GM12878 (cell line): ENCODE data around the gene DAGLA. TPM values are rescaled to one million over a fixed set of nuclear protein-coding genes. Genes with fewer than 3 reads are reported as not detected.

Source experiments
- ATAC-seq: fragments of 200-7000 bp; cut with Tn5 transposase; 3 replicates; pipeline ENCODE4 v1.9.1; 2020; ENCODE audit warnings: mild to moderate bottlenecking, moderate library complexity
- BruUV-seq: library from RNA; stranded (reverse); fragments of 400-500 nt; replicated peaks from 2 replicates; lab custom pipeline; 2021; lab: Mats Ljungman, UMichigan
- CTCF ChIA-PET: fragments of 300-600 bp; sonication (Branson Sonifier 250); formaldehyde crosslinking; extraction: SDS; loops from one replicate; lab custom pipeline; 2021; ENCODE audit warnings: inconsistent platforms; lab: Yijun Ruan, JAX
- POLR2A ChIA-PET: fragments of 350-600 bp; formaldehyde crosslinking; extraction: SDS; loops from one replicate; lab custom pipeline; 2021; ENCODE audit warnings: inconsistent platforms; lab: Charles Lee
- RAD21 ChIA-PET: fragments of 300-600 bp; sonication (Branson Sonifier 250); formaldehyde crosslinking; loops from one replicate; lab custom pipeline; 2023; ENCODE audit warnings: antibody characterized with exemption; ENCODE audit not compliant: unreplicated experiment; lab: Charles Lee
- SMC1A ChIA-PET: fragments of 300-600 bp; sonication (Branson Sonifier 250); formaldehyde crosslinking; loops from one replicate; lab custom pipeline; 2023; ENCODE audit not compliant: unreplicated experiment, uncharacterized antibody; lab: Charles Lee
- DNase-seq: peaks from one replicate; pipeline ENCODE4 v3.0.0-alpha.2; 2011; ENCODE audit warnings: low read depth, low spot score
- FAIRE-seq: peaks from 3 replicates; lab custom pipeline; 2011; peaks lifted over from hg19 to GRCh38; lab: Jason Lieb, UNC
- H2AFZ ChIP-seq: 2 replicates; pipeline ENCODE4 v1.6.0; 2011; ENCODE audit warnings: low read depth, low read length, control low read depth; ENCODE audit not compliant: control insufficient read depth
- H3K27ac ChIP-seq: 2 replicates; pipeline ENCODE4 v1.5.1; 2011; ENCODE audit warnings: control low read depth; ENCODE audit not compliant: control insufficient read depth, insufficient read depth
- H3K27me3 ChIP-seq, 2 experiments: replicated peaks in 1 of 2; 2 replicates each; pipeline versions ENCODE4 v1.6.0 to v1.6.1; 2011; ENCODE audit warnings: low read length in 1 of 2; ENCODE audit not compliant: control insufficient read depth in 2 of 2, insufficient read depth in 2 of 2
- H3K36me3 ChIP-seq, 2 experiments: 2 replicates each; pipeline ENCODE4 v1.5.1; 2011; ENCODE audit warnings: low read length in 1 of 2; ENCODE audit not compliant: control insufficient read depth in 2 of 2, insufficient read depth in 2 of 2
- H3K4me1 ChIP-seq: 2 replicates; pipeline ENCODE4 v1.6.1; 2011; ENCODE audit warnings: mild to moderate bottlenecking, low read length, moderate library complexity, mixed read lengths; ENCODE audit not compliant: control insufficient read depth, insufficient read depth
- H3K4me2 ChIP-seq: 2 replicates; pipeline ENCODE4 v1.6.0; 2011; ENCODE audit warnings: control low read depth; ENCODE audit not compliant: control insufficient read depth, insufficient read depth
- H3K4me3 ChIP-seq: fragments of 200-600 bp; sonication (generic); 2 replicates; pipeline ENCODE4 v1.5.1; 2016
- H3K79me2 ChIP-seq: 2 replicates; pipeline ENCODE4 v1.6.0; 2011; ENCODE audit warnings: low read length; ENCODE audit not compliant: control insufficient read depth, insufficient read depth
- H3K9ac ChIP-seq: 2 replicates; pipeline ENCODE4 v1.8.0; 2011; ENCODE audit warnings: low read length, control low read depth, mixed read lengths; ENCODE audit not compliant: control insufficient read depth, insufficient read depth
- H3K9me3 ChIP-seq: replicated peaks from 3 replicates; pipeline ENCODE4 v1.5.1; 2011; ENCODE audit warnings: mild to moderate bottlenecking, low read length; ENCODE audit not compliant: control insufficient read depth, insufficient read depth
- H4K20me1 ChIP-seq: 2 replicates; pipeline ENCODE4 v1.6.0; 2011; ENCODE audit not compliant: control insufficient read depth, insufficient read depth
- BRCA1 ChIP-seq: IDR thresholded peaks from 2 replicates; pipeline ENCODE4 v1.6.1; 2011; ENCODE audit warnings: low read depth, low read length, improper control_type of control experiment
- HDAC2 ChIP-seq: fragments of 200-600 bp; sonication (generic); IDR thresholded peaks from 2 replicates; pipeline ENCODE4 v1.6.1; 2017
- IRF3 ChIP-seq: fragments of 450-650 bp; IDR thresholded peaks from 2 replicates; pipeline ENCODE4 v1.6.1; 2014; ENCODE audit warnings: mild to moderate bottlenecking
- SIN3A ChIP-seq: IDR thresholded peaks from 2 replicates; pipeline ENCODE4 v1.6.1; 2012; ENCODE audit warnings: low read depth, low read length, improper control_type of control experiment
- WGBS: methylation state at CpG from one replicate; pipeline ENCODE4 v1.1.6; 2016; ENCODE audit warnings: low lambda C conversion rate; ENCODE audit not compliant: insufficient replicate concordance, insufficient coverage; ENCODE audit errors: missing lambda C conversion rate; 5-methylcytosine and 5-hydroxymethylcytosine counted together
- in situ Hi-C: fragments of 300-500 bp; cut with MboI; formaldehyde crosslinking; loops from 9 replicates; pipeline ENCODE4 v1.14.3; 2018; ENCODE audit warnings: mixed read lengths
- intact Hi-C: fragments of 100-400 bp; cut with micrococcal nuclease; formaldehyde crosslinking; loops from one replicate; pipeline ENCODE4 v1.14.2; 2022; ENCODE audit not compliant: unreplicated experiment
- polyA plus RNA-seq, 11 experiments: library from polyadenylated mRNA; depleted of rRNA in 4 of 11; unstranded in 6 of 11; stranded (reverse) in 5 of 11; fragments of >200 nt; fragmentation: Nextera tagmentation in 4 of 11; fragmentation: Illumina TruSeq in 1 of 11; extraction: Ambion mirVana in 4 of 11; extraction: Trizol in 1 of 11; gene quantifications; 1 replicate in 1 of 11; 2 replicates in 10 of 11; pipeline versions ENCODE4 v1.2.1 to v1.2.3, GENCODE V29; 2011 to 2016; ENCODE audit warnings: inconsistent platforms in 2 of 11, missing spikeins in 2 of 11, low read depth in 1 of 11
- total RNA-seq, 4 experiments: library from RNA; depleted of rRNA in 3 of 4; stranded (reverse); fragments of >200 nt in 3 of 4; fragmentation: Illumina TruSeq in 1 of 4; extraction: Trizol in 1 of 4; gene quantifications; 2 replicates each; pipeline versions ENCODE4 v1.2.1 to v1.2.3, GENCODE V29; 2013 to 2021
- TF ChIP-seq, protein P1 (sequence below): fragments of 450-650 bp; conservative IDR thresholded peaks from 2 replicates; pipeline ENCODE4 v1.6.1; 2017; ENCODE audit warnings: mild to moderate bottlenecking, moderate library complexity
- TF ChIP-seq, protein P2 (sequence below): fragments of 450-650 bp; IDR thresholded peaks from 2 replicates; pipeline ENCODE4 v1.6.1; 2018; ENCODE audit warnings: borderline replicate concordance, mild to moderate bottlenecking; ENCODE audit not compliant: partially characterized antibody

The DAGLA gene
- total and polyA plus RNA-seq, 10 of the 15 experiments (the other 5 are each of a cell fraction or from before 2014, with no cell fraction given): 0.05 TPM; not detected in 9

- Histone ChIP-seq H3K9ac (no peak overlapping the region), H2AFZ (no peak overlapping the region), H3K4me3 (no peak overlapping the region), H3K79me2 (no peaks in the 10 kb centered on the region), H3K4me2 (no peak overlapping the region), H3K9me3 (no peaks in the 10 kb centered on the region), H3K27ac (no peak overlapping the region), H4K20me1 (no peaks in the 10 kb centered on the region), H3K27me3 (peaks cover 2 to 3% of the 10 kb centered on the region in 2 experiments; a peak in 3 of 4 replicates), H3K4me1 (no peaks in the 10 kb centered on the region), H3K36me3 (no peaks in the 10 kb centered on the region)
- intact Hi-C loops: no loop called here
- CTCF ChIA-PET: interaction anchor here (1.3 kb wide), 1 partner anchor 20 kb away, joined by 3 read pairs; no protein-coding TSS in a partner anchor
- SMC1A ChIA-PET: no interaction called here
- in situ Hi-C loops: no loop called here
- FAIRE-seq (no peak), DNase-seq (no peak), ATAC-seq (no peak)
- BruUV-seq: no TSS peak
- POLR2A ChIA-PET: no interaction called here
- WGBS: 17% methylated on average over 9 of the region's 9 CpGs
- RAD21 ChIA-PET: no interaction called here
- no peak for TF ChIP-seq BRCA1
- no peak for TF ChIP-seq SIN3A
- TF ChIP-seq IRF3: no peak
- no peak for TF ChIP-seq HDAC2
- TF ChIP-seq, protein P1, sequence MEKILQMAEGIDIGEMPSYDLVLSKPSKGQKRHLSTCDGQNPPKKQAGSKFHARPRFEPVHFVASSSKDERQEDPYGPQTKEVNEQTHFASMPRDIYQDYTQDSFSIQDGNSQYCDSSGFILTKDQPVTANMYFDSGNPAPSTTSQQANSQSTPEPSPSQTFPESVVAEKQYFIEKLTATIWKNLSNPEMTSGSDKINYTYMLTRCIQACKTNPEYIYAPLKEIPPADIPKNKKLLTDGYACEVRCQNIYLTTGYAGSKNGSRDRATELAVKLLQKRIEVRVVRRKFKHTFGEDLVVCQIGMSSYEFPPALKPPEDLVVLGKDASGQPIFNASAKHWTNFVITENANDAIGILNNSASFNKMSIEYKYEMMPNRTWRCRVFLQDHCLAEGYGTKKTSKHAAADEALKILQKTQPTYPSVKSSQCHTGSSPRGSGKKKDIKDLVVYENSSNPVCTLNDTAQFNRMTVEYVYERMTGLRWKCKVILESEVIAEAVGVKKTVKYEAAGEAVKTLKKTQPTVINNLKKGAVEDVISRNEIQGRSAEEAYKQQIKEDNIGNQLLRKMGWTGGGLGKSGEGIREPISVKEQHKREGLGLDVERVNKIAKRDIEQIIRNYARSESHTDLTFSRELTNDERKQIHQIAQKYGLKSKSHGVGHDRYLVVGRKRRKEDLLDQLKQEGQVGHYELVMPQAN: no peak
- TF ChIP-seq, protein P2, sequence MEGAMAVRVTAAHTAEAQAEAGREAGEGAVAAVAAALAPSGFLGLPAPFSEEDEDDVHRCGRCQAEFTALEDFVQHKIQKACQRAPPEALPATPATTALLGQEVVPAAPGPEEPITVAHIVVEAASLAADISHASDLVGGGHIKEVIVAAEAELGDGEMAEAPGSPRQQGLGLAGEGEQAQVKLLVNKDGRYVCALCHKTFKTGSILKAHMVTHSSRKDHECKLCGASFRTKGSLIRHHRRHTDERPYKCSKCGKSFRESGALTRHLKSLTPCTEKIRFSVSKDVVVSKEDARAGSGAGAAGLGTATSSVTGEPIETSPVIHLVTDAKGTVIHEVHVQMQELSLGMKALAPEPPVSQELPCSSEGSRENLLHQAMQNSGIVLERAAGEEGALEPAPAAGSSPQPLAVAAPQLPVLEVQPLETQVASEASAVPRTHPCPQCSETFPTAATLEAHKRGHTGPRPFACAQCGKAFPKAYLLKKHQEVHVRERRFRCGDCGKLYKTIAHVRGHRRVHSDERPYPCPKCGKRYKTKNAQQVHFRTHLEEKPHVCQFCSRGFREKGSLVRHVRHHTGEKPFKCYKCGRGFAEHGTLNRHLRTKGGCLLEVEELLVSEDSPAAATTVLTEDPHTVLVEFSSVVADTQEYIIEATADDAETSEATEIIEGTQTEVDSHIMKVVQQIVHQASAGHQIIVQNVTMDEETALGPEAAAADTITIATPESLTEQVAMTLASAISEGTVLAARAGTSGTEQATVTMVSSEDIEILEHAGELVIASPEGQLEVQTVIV: no peak
Observed at GRCh38 chr11:61713464-61713863, 33.3 kb downstream of the DAGLA start.
